K562 (cell line): ENCODE data around the gene WWOX. TPM values are rescaled to one million over a fixed set of nuclear protein-coding genes. Genes with fewer than 3 reads are reported as not detected.

ENCODE experiments used
- ATAC-seq: fragments of 200-7000 bp; cut with Tn5 transposase; 3 replicates; pipeline ENCODE4 v1.9.1; 2020; ENCODE audit warnings: moderate library complexity
- BruUV-seq: library from RNA; stranded (reverse); fragments of 400-500 nt; replicated peaks from 2 replicates; lab custom pipeline; 2021; lab: Mats Ljungman, UMichigan
- CTCF ChIA-PET: fragments of 300-600 bp; formaldehyde crosslinking; extraction: SDS; loops from one replicate; lab custom pipeline; 2021; ENCODE audit warnings: low intra/inter-chr PET ratio; lab: Yijun Ruan, JAX
- POLR2A ChIA-PET: fragments of 300-600, 350-650 bp; sonication (Branson Sonifier 250); formaldehyde crosslinking; extraction: SDS; loops from one replicate; lab custom pipeline; 2021; ENCODE audit warnings: antibody characterized with exemption, inconsistent platforms; lab: Yijun Ruan, JAX
- DNase-seq, 4 experiments: peaks; one replicate each; pipeline versions ENCODE4 v3.0.0 to v3.0.0-alpha.2; 2011 to 2018; ENCODE audit warnings: low spot score in 3 of 4, mixed read lengths in 3 of 4; ENCODE audit errors: extremely low read depth in 1 of 4
- FAIRE-seq: peaks from 2 replicates; lab custom pipeline; 2011; peaks lifted over from hg19 to GRCh38; lab: Jason Lieb, UNC
- H2AFZ ChIP-seq: 2 replicates; pipeline ENCODE4 v1.6.0; 2011; ENCODE audit warnings: low read depth, low read length, control low read depth, inconsistent platforms
- H3K27ac ChIP-seq: fragments of 200-600 bp; 3 replicates; pipeline ENCODE4 v1.8.0; 2011; ENCODE audit warnings: low read depth, mild to moderate bottlenecking, control low read depth, inconsistent platforms, low read length, moderate library complexity, mixed read lengths; ENCODE audit errors: extremely low read depth
- H3K27me3 ChIP-seq, 2 experiments: fragments of 300-600 bp in 1 of 2; 2 replicates in 1 of 2; 3 replicates in 1 of 2; pipeline versions ENCODE4 v1.6.0 to v1.8.0; 2011; ENCODE audit warnings: inconsistent platforms in 2 of 2, low read length in 2 of 2, mild to moderate bottlenecking in 1 of 2, mixed read lengths in 1 of 2, moderate library complexity in 1 of 2; ENCODE audit not compliant: control insufficient read depth in 2 of 2, insufficient read depth in 2 of 2
- H3K36me3 ChIP-seq: fragments of 300-600 bp; 3 replicates; pipeline ENCODE4 v1.8.0; 2011; ENCODE audit warnings: mild to moderate bottlenecking, low read length, inconsistent platforms; ENCODE audit not compliant: control insufficient read depth, insufficient read depth
- H3K4me1 ChIP-seq, 2 experiments: fragments of 200-600 bp in 1 of 2; replicated peaks in 1 of 2; 2 replicates in 1 of 2; 3 replicates in 1 of 2; pipeline versions ENCODE4 v1.5.1 to v1.8.0; 2011; ENCODE audit warnings: inconsistent platforms in 2 of 2, low read length in 2 of 2, mild to moderate bottlenecking in 1 of 2, mixed read lengths in 1 of 2, moderate library complexity in 1 of 2; ENCODE audit not compliant: control insufficient read depth in 2 of 2, insufficient read depth in 2 of 2
- H3K4me2 ChIP-seq: 2 replicates; pipeline ENCODE4 v1.6.1; 2011; ENCODE audit warnings: low read length, control low read depth, inconsistent platforms, mixed read lengths; ENCODE audit not compliant: insufficient read depth
- H3K4me3 ChIP-seq: fragments of 200-600 bp; sonication (generic), shearing (Covaris generic); 2 replicates; pipeline ENCODE4 v1.5.1; 2016; ENCODE audit warnings: control low read depth, inconsistent platforms
- H3K79me2 ChIP-seq: fragments of 200-600 bp; 3 replicates; pipeline ENCODE4 v1.8.0; 2011; ENCODE audit warnings: low read length, inconsistent platforms; ENCODE audit not compliant: control insufficient read depth, insufficient read depth
- H3K9ac ChIP-seq, 2 experiments: 2 replicates each; pipeline versions ENCODE4 v1.6.0 to v1.6.1; 2011; ENCODE audit warnings: low read depth in 2 of 2, low read length in 2 of 2, control low read depth in 1 of 2, inconsistent platforms in 1 of 2, mild to moderate bottlenecking in 1 of 2, mixed read lengths in 1 of 2; ENCODE audit not compliant: insufficient read depth in 1 of 2
- H3K9me1 ChIP-seq: one replicate; pipeline ENCODE4 v1.6.0; 2011; ENCODE audit warnings: inconsistent platforms, mild to moderate bottlenecking, low read length, moderate library complexity; ENCODE audit not compliant: control insufficient read depth, insufficient read depth
- H3K9me3 ChIP-seq: replicated peaks from 2 replicates; pipeline ENCODE4 v1.5.1; 2011; ENCODE audit warnings: low read depth, low read length, inconsistent platforms; ENCODE audit not compliant: control insufficient read depth, insufficient read depth
- H4K20me1 ChIP-seq: replicated peaks from 2 replicates; pipeline ENCODE4 v1.6.1; 2011; ENCODE audit warnings: low read length, inconsistent platforms, mixed read lengths; ENCODE audit not compliant: control insufficient read depth, insufficient read depth
- DMBX1 ChIP-seq: fragments of 250-450 bp; sonication (Bioruptor Pico); IDR thresholded peaks from 2 replicates; pipeline ENCODE4 v1.8.0; 2022; ENCODE audit warnings: inconsistent platforms, mild to moderate bottlenecking, moderate library complexity, borderline replicate concordance
- FOXJ2 ChIP-seq: fragments of 200-800 bp; sonication (Bioruptor generic); IDR thresholded peaks from 2 replicates; pipeline ENCODE4 v1.6.1; 2016; ENCODE audit warnings: missing genetic modification characterization, missing compliant biosample characterization
- FOXP1 ChIP-seq: sonication (generic); formaldehyde crosslinking; IDR thresholded peaks from 2 replicates; pipeline ENCODE4 v1.8.0; 2022; ENCODE audit warnings: mild to moderate bottlenecking, missing genetic modification reagents
- KAT8 ChIP-seq: fragments of 450-650 bp; IDR thresholded peaks from 2 replicates; pipeline ENCODE4 v1.6.1; 2016; ENCODE audit warnings: low read depth, mild to moderate bottlenecking
- PHF20 ChIP-seq: fragments of 450-650 bp; IDR thresholded peaks from 2 replicates; pipeline ENCODE4 v1.6.1; 2018; ENCODE audit not compliant: partially characterized antibody
- RBM22 ChIP-seq: fragments of 200-400 bp; formaldehyde crosslinking; IDR thresholded peaks from 2 replicates; pipeline ENCODE4 v1.6.1; 2018; ENCODE audit warnings: low read length, low read depth; ENCODE audit not compliant: poor library complexity, severe bottlenecking
- TEAD1 ChIP-seq, 2 experiments: fragments of 450-650 bp in 1 of 2; sonication (generic) in 1 of 2; formaldehyde crosslinking; IDR thresholded peaks; 2 replicates each; pipeline versions ENCODE4 v1.4.0 to v1.8.0; 2020 to 2022; ENCODE audit warnings: mild to moderate bottlenecking in 2 of 2, missing genetic modification reagents in 1 of 2
- ZNF717 ChIP-seq: fragments of 250-450 bp; sonication (Bioruptor Pico); IDR thresholded peaks from 2 replicates; pipeline ENCODE4 v1.5.0; 2021
- WGBS: fragments of 100-300 bp; shearing (Covaris generic); methylation state at CpG from one replicate; pipeline ENCODE4 v1.1.6; 2016; ENCODE audit warnings: low coverage, mixed read lengths; ENCODE audit not compliant: insufficient coverage; ENCODE audit errors: missing lambda C conversion rate; 5-methylcytosine and 5-hydroxymethylcytosine counted together
- in situ Hi-C: fragments of 300-500 bp; cut with MboI; formaldehyde crosslinking; loops from 4 replicates; pipeline ENCODE4 v1.15.0; 2018; ENCODE audit warnings: inconsistent platforms, mixed read lengths
- intact Hi-C: fragments of 100-400 bp; cut with micrococcal nuclease; formaldehyde crosslinking; loops from 2 replicates; pipeline ENCODE4 v1.14.2; 2022
- polyA plus RNA-seq, 8 experiments: library from polyadenylated mRNA; depleted of rRNA in 4 of 8; stranded (reverse) in 5 of 8; unstranded in 3 of 8; fragments of >200 nt; fragmentation: Nextera tagmentation in 2 of 8; fragmentation: Illumina TruSeq in 1 of 8; extraction: Ambion mirVana in 2 of 8; extraction: Trizol in 1 of 8; gene quantifications; 2 replicates each; pipeline versions ENCODE4 v1.2.1 to v1.2.3, GENCODE V29; 2011 to 2014; ENCODE audit warnings: inconsistent platforms in 1 of 8, missing spikeins in 1 of 8
- total RNA-seq, 7 experiments: library from RNA; depleted of rRNA in 6 of 7; stranded (reverse); fragments of >200 nt in 6 of 7; fragmentation: Illumina TruSeq in 2 of 7; extraction: Trizol in 2 of 7; gene quantifications; 2 replicates each; pipeline versions ENCODE4 v1.2.1 to v1.2.3, GENCODE V29; 2011 to 2021; ENCODE audit warnings: low replicate concordance in 1 of 7
- TF ChIP-seq, protein P1 (sequence below): fragments of 250-450 bp; sonication (Bioruptor Pico); IDR thresholded peaks from 2 replicates; pipeline ENCODE4 v1.5.0; 2020; ENCODE audit warnings: mild to moderate bottlenecking
- TF ChIP-seq, protein P2 (sequence below): fragments of 450-650 bp; formaldehyde crosslinking; IDR thresholded peaks from 2 replicates; pipeline ENCODE4 v1.4.0; 2022; ENCODE audit warnings: missing genetic modification characterization
- TF ChIP-seq, protein P3 (sequence below): fragments of 250-450 bp; sonication (Bioruptor Pico); IDR thresholded peaks from 2 replicates; pipeline ENCODE4 v1.4.0; 2020
- TF ChIP-seq, protein P4 (sequence below), 2 experiments: fragments of 150-350 bp in 1 of 2; IDR thresholded peaks; 2 replicates each; pipeline ENCODE4 v1.6.1; 2012 to 2016; ENCODE audit warnings: low read depth in 2 of 2, low read length in 2 of 2, mild to moderate bottlenecking in 1 of 2, moderate library complexity in 1 of 2
- TF ChIP-seq, protein P5 (sequence below), 2 experiments: fragments of 200-800 bp in 1 of 2; sonication (Bioruptor generic) in 1 of 2; sonication (generic) in 1 of 2; formaldehyde crosslinking in 1 of 2; IDR thresholded peaks in 1 of 2; conservative IDR thresholded peaks in 1 of 2; 2 replicates each; pipeline versions ENCODE4 v1.5.0 to v1.6.1; 2016 to 2020; ENCODE audit warnings: missing compliant biosample characterization in 1 of 2, missing genetic modification characterization in 1 of 2, missing genetic modification reagents in 1 of 2

WWOX gene
- total and polyA plus RNA-seq, 9 of the 15 experiments (the other 6 are each of a cell fraction or from before 2014, with no cell fraction given), result 1.6 to 22.7 (median 8.1) TPM

DNA sequence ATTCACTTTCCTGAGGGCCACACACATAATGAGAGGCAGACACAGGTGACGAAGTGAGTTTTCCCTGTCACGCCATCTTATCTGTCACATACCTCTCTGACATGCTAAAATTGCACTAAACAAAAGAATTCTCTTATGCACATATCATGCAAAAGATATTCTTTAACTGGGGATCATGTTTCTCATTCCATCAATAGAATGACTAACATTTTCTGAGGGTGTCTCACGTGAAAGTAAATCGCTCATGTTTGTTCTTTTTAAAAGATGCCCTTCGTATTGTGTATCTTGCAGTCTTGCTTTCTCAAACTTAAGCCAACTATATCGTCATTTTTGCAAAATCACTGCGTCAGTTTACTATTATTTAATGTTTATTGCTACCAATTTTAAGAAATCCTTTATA, 306.4 kb downstream of the WWOX start:
- no peak for ATAC-seq
- in situ Hi-C loops (no loop called here), intact Hi-C loops (no loop called here)
- Histone ChIP-seq H3K27ac (no peak overlapping the region), H3K79me2 (no peaks in the 10 kb centered on the region), H3K4me2 (no peak overlapping the region), H4K20me1 (no peaks in the 10 kb centered on the region), H2AFZ (no peak overlapping the region), H3K36me3 (no peaks in the 10 kb centered on the region), H3K27me3 (no peaks in the 10 kb centered on the region), H3K4me3 (no peak overlapping the region), H3K9ac (no peak overlapping the region), H3K4me1 (no peaks in the 10 kb centered on the region), H3K9me3 (no peaks in the 10 kb centered on the region; the same call in 1 of the 2 replicates), H3K9me1 (no peaks in the 10 kb centered on the region)
- ChIA-PET POLR2A (no interaction called here), CTCF (no interaction called here)
- FAIRE-seq, result no peak
- BruUV-seq, result no TSS peak
- WGBS, result 7% methylated on average over 7 of the region's 7 CpGs
- no peak for DNase-seq
- TF ChIP-seq, protein P1, sequence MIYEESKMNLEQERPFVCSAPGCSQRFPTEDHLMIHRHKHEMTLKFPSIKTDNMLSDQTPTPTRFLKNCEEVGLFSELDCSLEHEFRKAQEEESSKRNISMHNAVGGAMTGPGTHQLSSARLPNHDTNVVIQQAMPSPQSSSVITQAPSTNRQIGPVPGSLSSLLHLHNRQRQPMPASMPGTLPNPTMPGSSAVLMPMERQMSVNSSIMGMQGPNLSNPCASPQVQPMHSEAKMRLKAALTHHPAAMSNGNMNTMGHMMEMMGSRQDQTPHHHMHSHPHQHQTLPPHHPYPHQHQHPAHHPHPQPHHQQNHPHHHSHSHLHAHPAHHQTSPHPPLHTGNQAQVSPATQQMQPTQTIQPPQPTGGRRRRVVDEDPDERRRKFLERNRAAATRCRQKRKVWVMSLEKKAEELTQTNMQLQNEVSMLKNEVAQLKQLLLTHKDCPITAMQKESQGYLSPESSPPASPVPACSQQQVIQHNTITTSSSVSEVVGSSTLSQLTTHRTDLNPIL (CRISPR knock-in tag), result no peak
- TF ChIP-seq, protein P2, sequence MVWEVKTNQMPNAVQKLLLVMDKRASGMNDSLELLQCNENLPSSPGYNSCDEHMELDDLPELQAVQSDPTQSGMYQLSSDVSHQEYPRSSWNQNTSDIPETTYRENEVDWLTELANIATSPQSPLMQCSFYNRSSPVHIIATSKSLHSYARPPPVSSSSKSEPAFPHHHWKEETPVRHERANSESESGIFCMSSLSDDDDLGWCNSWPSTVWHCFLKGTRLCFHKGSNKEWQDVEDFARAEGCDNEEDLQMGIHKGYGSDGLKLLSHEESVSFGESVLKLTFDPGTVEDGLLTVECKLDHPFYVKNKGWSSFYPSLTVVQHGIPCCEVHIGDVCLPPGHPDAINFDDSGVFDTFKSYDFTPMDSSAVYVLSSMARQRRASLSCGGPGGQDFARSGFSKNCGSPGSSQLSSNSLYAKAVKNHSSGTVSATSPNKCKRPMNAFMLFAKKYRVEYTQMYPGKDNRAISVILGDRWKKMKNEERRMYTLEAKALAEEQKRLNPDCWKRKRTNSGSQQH, result no peak
- TF ChIP-seq ZNF717 (CRISPR knock-in tag) (no peak), RBM22 (no peak), KAT8 (no peak), PHF20 (no peak), TEAD1 (CRISPR knock-in tag; IDR thresholded peaks at IDR 0.05) (no peak), FOXJ2 (tag) (no peak), DMBX1 (CRISPR knock-in tag) (no peak), FOXP1 (CRISPR knock-in tag) (no peak)
- TF ChIP-seq, protein P3, sequence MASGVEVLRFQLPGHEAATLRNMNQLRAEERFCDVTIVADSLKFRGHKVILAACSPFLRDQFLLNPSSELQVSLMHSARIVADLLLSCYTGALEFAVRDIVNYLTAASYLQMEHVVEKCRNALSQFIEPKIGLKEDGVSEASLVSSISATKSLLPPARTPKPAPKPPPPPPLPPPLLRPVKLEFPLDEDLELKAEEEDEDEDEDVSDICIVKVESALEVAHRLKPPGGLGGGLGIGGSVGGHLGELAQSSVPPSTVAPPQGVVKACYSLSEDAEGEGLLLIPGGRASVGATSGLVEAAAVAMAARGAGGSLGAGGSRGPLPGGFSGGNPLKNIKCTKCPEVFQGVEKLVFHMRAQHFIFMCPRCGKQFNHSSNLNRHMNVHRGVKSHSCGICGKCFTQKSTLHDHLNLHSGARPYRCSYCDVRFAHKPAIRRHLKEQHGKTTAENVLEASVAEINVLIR (CRISPR knock-in tag), result no peak
- TF ChIP-seq, protein P4, sequence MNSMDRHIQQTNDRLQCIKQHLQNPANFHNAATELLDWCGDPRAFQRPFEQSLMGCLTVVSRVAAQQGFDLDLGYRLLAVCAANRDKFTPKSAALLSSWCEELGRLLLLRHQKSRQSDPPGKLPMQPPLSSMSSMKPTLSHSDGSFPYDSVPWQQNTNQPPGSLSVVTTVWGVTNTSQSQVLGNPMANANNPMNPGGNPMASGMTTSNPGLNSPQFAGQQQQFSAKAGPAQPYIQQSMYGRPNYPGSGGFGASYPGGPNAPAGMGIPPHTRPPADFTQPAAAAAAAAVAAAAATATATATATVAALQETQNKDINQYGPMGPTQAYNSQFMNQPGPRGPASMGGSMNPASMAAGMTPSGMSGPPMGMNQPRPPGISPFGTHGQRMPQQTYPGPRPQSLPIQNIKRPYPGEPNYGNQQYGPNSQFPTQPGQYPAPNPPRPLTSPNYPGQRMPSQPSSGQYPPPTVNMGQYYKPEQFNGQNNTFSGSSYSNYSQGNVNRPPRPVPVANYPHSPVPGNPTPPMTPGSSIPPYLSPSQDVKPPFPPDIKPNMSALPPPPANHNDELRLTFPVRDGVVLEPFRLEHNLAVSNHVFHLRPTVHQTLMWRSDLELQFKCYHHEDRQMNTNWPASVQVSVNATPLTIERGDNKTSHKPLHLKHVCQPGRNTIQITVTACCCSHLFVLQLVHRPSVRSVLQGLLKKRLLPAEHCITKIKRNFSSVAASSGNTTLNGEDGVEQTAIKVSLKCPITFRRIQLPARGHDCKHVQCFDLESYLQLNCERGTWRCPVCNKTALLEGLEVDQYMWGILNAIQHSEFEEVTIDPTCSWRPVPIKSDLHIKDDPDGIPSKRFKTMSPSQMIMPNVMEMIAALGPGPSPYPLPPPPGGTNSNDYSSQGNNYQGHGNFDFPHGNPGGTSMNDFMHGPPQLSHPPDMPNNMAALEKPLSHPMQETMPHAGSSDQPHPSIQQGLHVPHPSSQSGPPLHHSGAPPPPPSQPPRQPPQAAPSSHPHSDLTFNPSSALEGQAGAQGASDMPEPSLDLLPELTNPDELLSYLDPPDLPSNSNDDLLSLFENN (IDR thresholded peaks at IDR 0.05; ENCODE audit: low read depth in 2 of 2, low read length in 2 of 2), result no peak
- TF ChIP-seq, protein P5, sequence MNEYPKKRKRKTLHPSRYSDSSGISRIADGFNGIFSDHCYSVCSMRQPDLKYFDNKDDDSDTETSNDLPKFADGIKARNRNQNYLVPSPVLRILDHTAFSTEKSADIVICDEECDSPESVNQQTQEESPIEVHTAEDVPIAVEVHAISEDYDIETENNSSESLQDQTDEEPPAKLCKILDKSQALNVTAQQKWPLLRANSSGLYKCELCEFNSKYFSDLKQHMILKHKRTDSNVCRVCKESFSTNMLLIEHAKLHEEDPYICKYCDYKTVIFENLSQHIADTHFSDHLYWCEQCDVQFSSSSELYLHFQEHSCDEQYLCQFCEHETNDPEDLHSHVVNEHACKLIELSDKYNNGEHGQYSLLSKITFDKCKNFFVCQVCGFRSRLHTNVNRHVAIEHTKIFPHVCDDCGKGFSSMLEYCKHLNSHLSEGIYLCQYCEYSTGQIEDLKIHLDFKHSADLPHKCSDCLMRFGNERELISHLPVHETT (CRISPR knock-in tag; conservative IDR thresholded peaks at IDR 0.05 in 1 of 2, IDR thresholded peaks at IDR 0.05 in 1 of 2), result no peak
